Measurements from ENCODE around the gene PIK3R1.

The PIK3R1 gene

GRCh38 chr5:68216245-68217046, 890 bp downstream of the PIK3R1 start:
- H3K4me3 Mint-ChIP-seq: peak overlapping the region; percentile 90
- DNase-seq (peak; percentile 70), ATAC-seq (peak; percentile 7)
- peak overlapping the region; percentile 74 for H3K27ac Mint-ChIP-seq
- no peaks in the 10 kb centered on the region for H3K27me3 Mint-ChIP-seq
- peaks cover 48% of the 10 kb centered on the region for H3K4me1 Mint-ChIP-seq
- H3K9me3 Mint-ChIP-seq: peaks cover 6% of the 10 kb centered on the region
- peaks cover 11% of the 10 kb centered on the region for H3K36me3 Mint-ChIP-seq (ENCODE audit: low read depth)

GRCh38 chr5:68217047-68217355, 1.4 kb downstream of the PIK3R1 start:
- Mint-ChIP-seq H3K4me3 (peak overlapping the region; percentile 90), H3K9me3 (peaks cover under 1% of the 10 kb centered on the region), H3K27ac (peak overlapping the region; percentile 74), H3K36me3 (ENCODE audit: low read depth) (peaks cover 8% of the 10 kb centered on the region), H3K27me3 (no peaks in the 10 kb centered on the region), H3K4me1 (peaks cover 51% of the 10 kb centered on the region)
- DNase-seq: no peak
- no peak for ATAC-seq

GRCh38 chr5:68217528-68217927, 2.0 kb downstream of the PIK3R1 start:
- ATAC-seq (no peak), DNase-seq (no peak)
- peaks cover 56% of the 10 kb centered on the region for H3K4me1 Mint-ChIP-seq
- no peak overlapping the region for H3K27ac Mint-ChIP-seq
- H3K36me3 Mint-ChIP-seq (ENCODE audit: low read depth): peaks cover 8% of the 10 kb centered on the region
- no peaks in the 10 kb centered on the region for H3K27me3 Mint-ChIP-seq
- H3K9me3 Mint-ChIP-seq: no peaks in the 10 kb centered on the region
- H3K4me3 Mint-ChIP-seq: peak overlapping the region; percentile 90

- no peak for DNase-seq
- Mint-ChIP-seq H3K36me3 (ENCODE audit: low read depth) (peaks cover 8% of the 10 kb centered on the region), H3K27ac (no peak overlapping the region), H3K4me3 (peak overlapping the region; percentile 10), H3K4me1 (peaks cover 67% of the 10 kb centered on the region), H3K27me3 (no peaks in the 10 kb centered on the region), H3K9me3 (no peaks in the 10 kb centered on the region)
- ATAC-seq: no peak
Observed at GRCh38 chr5:68219161-68219816, 3.7 kb downstream of the PIK3R1 start.

GRCh38 chr5:68220260-68220659, 4.7 kb downstream of the PIK3R1 start:
- H3K9me3 Mint-ChIP-seq: no peaks in the 10 kb centered on the region
- DNase-seq: no peak
- no peak overlapping the region for H3K4me3 Mint-ChIP-seq
- H3K27ac Mint-ChIP-seq: no peak overlapping the region
- no peaks in the 10 kb centered on the region for H3K27me3 Mint-ChIP-seq
- H3K4me1 Mint-ChIP-seq: peaks cover 73% of the 10 kb centered on the region
- ATAC-seq: no peak
- peaks cover 8% of the 10 kb centered on the region for H3K36me3 Mint-ChIP-seq (ENCODE audit: low read depth)

GRCh38 chr5:68220914-68221313, 5.4 kb downstream of the PIK3R1 start:
- Mint-ChIP-seq H3K36me3 (ENCODE audit: low read depth) (peaks cover 11% of the 10 kb centered on the region), H3K4me1 (peaks cover 80% of the 10 kb centered on the region), H3K9me3 (no peaks in the 10 kb centered on the region), H3K27me3 (no peaks in the 10 kb centered on the region), H3K4me3 (no peak overlapping the region), H3K27ac (no peak overlapping the region)
- no peak for DNase-seq
- ATAC-seq: no peak

- Mint-ChIP-seq H3K4me3 (no peak overlapping the region), H3K27me3 (no peaks in the 10 kb centered on the region), H3K36me3 (ENCODE audit: low read depth) (peaks cover 16% of the 10 kb centered on the region)
Observed at GRCh38 chr5:68221488-68221887, 5.9 kb downstream of the PIK3R1 start.

GRCh38 chr5:68222310-68222709, 6.8 kb downstream of the PIK3R1 start:
- H3K4me1 Mint-ChIP-seq: peaks cover 88% of the 10 kb centered on the region
- no peak overlapping the region for H3K4me3 Mint-ChIP-seq
- ATAC-seq (no peak), DNase-seq (no peak)
- peaks cover 23% of the 10 kb centered on the region for H3K36me3 Mint-ChIP-seq (ENCODE audit: low read depth)
- no peaks in the 10 kb centered on the region for H3K9me3 Mint-ChIP-seq
- H3K27ac Mint-ChIP-seq: no peak overlapping the region
- H3K27me3 Mint-ChIP-seq: no peaks in the 10 kb centered on the region

More at GRCh38 chr5:68221488-68221887, 5.9 kb downstream of the PIK3R1 start:
- Mint-ChIP-seq H3K4me1 (peaks cover 86% of the 10 kb centered on the region), H3K27ac (no peak overlapping the region), H3K9me3 (no peaks in the 10 kb centered on the region)
- DNase-seq (no peak), ATAC-seq (no peak)

- no peak for DNase-seq
- ATAC-seq: no peak
- Mint-ChIP-seq H3K36me3 (ENCODE audit: low read depth) (peaks cover 26% of the 10 kb centered on the region), H3K27ac (no peak overlapping the region), H3K9me3 (no peaks in the 10 kb centered on the region), H3K27me3 (no peaks in the 10 kb centered on the region), H3K4me1 (peaks cover 88% of the 10 kb centered on the region), H3K4me3 (no peak overlapping the region)
Observed at GRCh38 chr5:68222824-68223354, 7.3 kb downstream of the PIK3R1 start.

GRCh38 chr5:68223904-68224303, 8.3 kb downstream of the PIK3R1 start:
- Mint-ChIP-seq H3K27me3 (no peaks in the 10 kb centered on the region), H3K4me1 (peaks cover 83% of the 10 kb centered on the region), H3K36me3 (ENCODE audit: low read depth) (peaks cover 28% of the 10 kb centered on the region), H3K4me3 (no peak overlapping the region), H3K9me3 (no peaks in the 10 kb centered on the region), H3K27ac (no peak overlapping the region)
- DNase-seq (no peak), ATAC-seq (no peak)

- Mint-ChIP-seq H3K9me3 (no peaks in the 10 kb centered on the region), H3K4me1 (peaks cover 83% of the 10 kb centered on the region), H3K36me3 (ENCODE audit: low read depth) (peaks cover 30% of the 10 kb centered on the region), H3K27me3 (no peaks in the 10 kb centered on the region), H3K4me3 (no peak overlapping the region), H3K27ac (no peak overlapping the region)
- DNase-seq (no peak), ATAC-seq (no peak)
Observed at GRCh38 chr5:68224509-68225187, 9.1 kb downstream of the PIK3R1 start.

GRCh38 chr5:68225188-68225910, 9.8 kb downstream of the PIK3R1 start:
- DNase-seq (no peak), ATAC-seq (no peak)
- Mint-ChIP-seq H3K27me3 (no peaks in the 10 kb centered on the region), H3K36me3 (ENCODE audit: low read depth) (peaks cover 28% of the 10 kb centered on the region), H3K4me3 (no peak overlapping the region), H3K27ac (peak overlapping the region; percentile 30), H3K9me3 (no peaks in the 10 kb centered on the region), H3K4me1 (peaks cover 84% of the 10 kb centered on the region)

GRCh38 chr5:68225911-68226545, 10.5 kb downstream of the PIK3R1 start:
- Mint-ChIP-seq H3K27me3 (no peaks in the 10 kb centered on the region), H3K4me1 (peaks cover 87% of the 10 kb centered on the region), H3K9me3 (no peaks in the 10 kb centered on the region), H3K27ac (peak overlapping the region; percentile 30), H3K36me3 (ENCODE audit: low read depth) (peaks cover 30% of the 10 kb centered on the region), H3K4me3 (no peak overlapping the region)
- ATAC-seq: no peak
- DNase-seq: no peak

- Mint-ChIP-seq H3K27me3 (no peaks in the 10 kb centered on the region), H3K9me3 (no peaks in the 10 kb centered on the region), H3K4me3 (no peak overlapping the region), H3K27ac (no peak overlapping the region), H3K36me3 (ENCODE audit: low read depth) (peaks cover 32% of the 10 kb centered on the region), H3K4me1 (peaks cover 87% of the 10 kb centered on the region)
- ATAC-seq (no peak), DNase-seq (no peak)
Observed at GRCh38 chr5:68226546-68227073, 11.1 kb downstream of the PIK3R1 start.

All from activated naive CD8-positive, alpha-beta T cell treated with anti-CD3 and anti-CD28 coated beads, Interleukin-2, amount 50 U/mL, for 24 hours (primary cell).